Sciatic nerve (tissue), 2 donors: ENCODE data around the gene MMEL1. TPM values are rescaled to one million over a fixed set of nuclear protein-coding genes. Genes with fewer than 3 reads are reported as not detected.
A peak's percentile ranks its signal among the peaks of the same experiment; 100 is the strongest.

Experiments used
- ATAC-seq: fragments of 200-7000 bp; cut with Tn5 transposase; one replicate; pipeline ENCODE4 v1.9.1; 2020; ENCODE audit warnings: mild to moderate bottlenecking, moderate library complexity
- DNase-seq: peaks from one replicate; pipeline ENCODE4 v3.0.0-alpha.2; 2020; ENCODE audit warnings: low spot score
- intact Hi-C: fragments of 100-400 bp; cut with DNase I; formaldehyde crosslinking; loops from one replicate; pipeline ENCODE4 v1.14.2; 2022
- total RNA-seq: library from RNA; stranded (reverse); fragmentation: NEBNext Ultra II Directional; extraction: Animal tissue kit (Norgen Biotek cat#: 25700); gene quantifications from one replicate; pipeline ENCODE4 v1.2.1, GENCODE V29; 2021
- donor health status: DM: no; HTN: no; CAD: no.
- donor health status: DM: no; HTN: no; CAD: no.

The MMEL1 gene
- total RNA-seq, 1 donor from 2014 or later, result 1.7 TPM

GRCh38 chr1:2644591-2645101, 11.8 kb upstream of the MMEL1 start:
- intact Hi-C loops, result no loop called here
- DNase-seq, result peak; percentile 52
- ATAC-seq, result no peak

- intact Hi-C loops, result no loop called here
- DNase-seq (peak; percentile 53), ATAC-seq (no peak)
Observed at GRCh38 chr1:2644171-2644570, 11.4 kb upstream of the MMEL1 start.

DNA sequence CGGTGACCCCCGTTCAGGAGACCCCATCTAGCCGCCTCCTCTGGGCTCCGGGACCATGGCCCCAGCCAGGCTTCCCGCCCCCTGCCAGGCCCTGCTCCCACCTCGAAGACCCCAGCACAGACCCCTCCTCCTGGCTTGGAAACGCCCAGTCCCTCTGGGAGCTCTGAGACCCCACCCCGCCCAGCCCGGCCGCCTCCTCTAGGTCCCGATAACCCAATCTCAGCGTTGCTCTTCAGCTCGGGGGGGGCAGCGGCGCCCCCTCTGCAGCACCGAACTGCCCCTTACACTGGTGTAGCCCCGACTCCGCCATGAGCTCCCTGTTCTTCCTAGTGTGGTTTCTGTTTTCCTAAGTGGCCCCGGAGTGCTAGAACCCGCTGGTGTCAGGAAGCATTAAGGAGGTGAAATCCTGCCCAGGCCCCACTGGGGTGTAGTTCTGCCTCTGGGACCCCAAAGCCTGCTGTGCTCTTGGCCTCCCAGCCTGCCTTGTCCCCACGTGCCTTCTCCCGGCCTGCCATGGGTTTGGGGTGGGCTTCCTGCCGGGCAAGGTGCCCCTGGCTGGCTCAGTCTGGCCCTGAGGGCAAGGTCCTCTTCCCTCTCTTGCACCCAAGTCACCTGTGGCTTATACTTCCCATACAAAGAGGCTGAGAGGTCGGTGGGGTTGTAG, 10.7 kb upstream of the MMEL1 start:
- DNase-seq, result peak; percentile 53
- intact Hi-C loops, result no loop called here

DNA sequence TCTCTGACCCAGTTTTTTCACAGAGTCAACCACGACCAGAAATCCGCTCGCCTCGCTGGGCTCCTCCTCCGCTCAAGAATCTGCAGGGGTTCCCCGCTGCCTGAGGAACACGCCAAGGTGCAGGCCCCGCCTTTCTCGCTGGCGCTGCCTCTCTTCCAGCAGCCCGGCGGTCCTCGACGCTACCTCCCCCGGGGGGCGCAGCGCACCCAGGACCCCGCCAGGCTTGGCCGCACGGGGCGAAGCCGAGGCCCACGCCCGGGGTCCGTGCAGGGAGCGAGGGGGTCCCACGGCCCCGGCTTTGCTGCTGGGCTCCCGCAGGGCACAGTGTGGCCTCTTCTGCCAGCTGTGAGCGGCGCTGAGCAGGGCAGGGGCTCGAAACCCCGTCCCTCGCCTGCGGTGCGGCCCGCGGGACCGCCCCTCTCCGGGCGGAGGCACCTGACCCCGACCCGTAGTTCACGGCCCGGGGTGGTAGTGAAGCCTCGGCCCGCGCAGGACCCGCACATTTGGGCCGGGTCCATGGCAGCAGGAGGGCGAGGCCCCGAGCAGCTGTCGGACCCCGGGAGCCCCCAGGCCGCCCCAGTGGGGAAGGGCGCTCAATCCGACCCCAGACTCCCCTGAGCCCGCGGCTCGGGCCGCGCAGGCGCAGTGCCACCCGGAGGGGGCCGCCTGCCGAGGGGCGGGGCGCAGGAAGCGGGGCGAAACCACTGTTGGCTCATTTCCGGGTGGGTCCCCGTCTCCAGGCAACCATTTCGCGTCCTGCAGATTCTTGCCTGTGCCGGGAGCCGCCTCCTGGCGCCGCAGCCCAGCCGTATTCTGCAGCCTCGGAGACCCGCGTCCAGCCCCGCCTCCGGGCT, 10.0 kb upstream of the MMEL1 start:
- intact Hi-C loops, result no loop called here
- ATAC-seq, result peak; percentile 95
- DNase-seq, result peak; percentile 96

More for the DNA sequence above, 10.7 kb upstream of the MMEL1 start:
- no peak for ATAC-seq

DNA sequence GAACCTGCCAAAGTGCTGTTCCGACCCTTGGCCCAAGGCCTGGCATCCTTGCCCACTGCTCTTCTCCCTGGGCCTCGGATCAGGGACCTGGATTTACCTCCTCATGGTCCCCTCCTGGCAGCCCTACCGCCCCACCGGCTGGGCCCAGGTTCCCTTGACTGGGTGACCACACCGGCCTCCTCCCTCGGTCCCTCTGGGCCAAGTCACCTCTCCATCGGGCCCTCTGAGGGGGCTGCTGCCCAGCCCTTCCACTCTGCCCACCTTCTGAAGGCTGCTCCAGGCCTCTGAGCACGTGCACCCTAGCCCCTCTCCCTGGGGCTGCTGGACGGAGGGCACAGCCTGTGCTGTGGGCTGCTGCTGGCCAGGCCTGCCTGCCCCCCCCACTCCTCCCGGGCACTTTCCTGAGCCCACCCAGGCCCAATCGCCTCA, 9.3 kb upstream of the MMEL1 start:
- intact Hi-C loops, result no loop called here
- peak; percentile 12 for ATAC-seq
- no peak for DNase-seq

DNA sequence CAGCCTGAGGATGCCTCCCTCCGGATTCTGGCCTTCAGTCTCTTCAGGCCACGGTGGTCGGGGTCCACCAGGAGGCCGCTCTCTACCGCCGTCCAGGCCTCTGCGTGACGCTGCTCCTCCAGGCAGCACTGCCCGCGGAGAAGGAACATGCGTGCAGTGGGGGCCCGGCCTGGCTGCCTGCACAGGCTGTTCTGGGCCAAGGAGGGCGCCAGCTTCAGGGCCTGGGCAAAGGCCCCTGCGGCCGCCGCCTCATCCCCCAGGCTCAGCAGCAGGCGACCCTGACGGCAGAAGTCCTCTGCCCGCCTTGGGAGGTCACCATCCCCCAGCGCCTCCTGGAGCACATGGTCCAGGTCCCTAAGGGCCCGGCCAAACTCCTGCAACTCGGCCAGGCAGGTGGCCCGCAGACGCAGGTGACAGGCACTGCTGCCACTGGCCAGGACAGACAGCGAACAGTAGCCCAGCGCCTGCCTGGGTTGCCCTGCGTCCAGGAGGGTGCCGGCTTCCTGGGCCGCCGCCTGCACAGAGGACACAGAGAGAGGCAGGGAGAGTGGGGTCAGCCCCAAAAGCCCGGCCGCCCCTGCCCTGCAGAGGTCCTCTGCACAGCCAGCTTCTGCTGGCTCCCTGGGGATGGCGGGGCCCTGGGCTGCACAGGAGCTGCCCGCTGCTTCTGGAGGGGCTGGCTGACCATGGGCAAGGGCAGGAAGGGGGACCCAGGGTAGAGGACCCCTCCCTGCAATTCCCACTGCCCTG, 8.7 kb upstream of the MMEL1 start:
- intact Hi-C loops, result no loop called here
- ATAC-seq (no peak), DNase-seq (peak; percentile 54)

GRCh38 chr1:2640626-2641025, 7.8 kb upstream of the MMEL1 start:
- DNase-seq, result no peak
- intact Hi-C loops, result no loop called here

DNA sequence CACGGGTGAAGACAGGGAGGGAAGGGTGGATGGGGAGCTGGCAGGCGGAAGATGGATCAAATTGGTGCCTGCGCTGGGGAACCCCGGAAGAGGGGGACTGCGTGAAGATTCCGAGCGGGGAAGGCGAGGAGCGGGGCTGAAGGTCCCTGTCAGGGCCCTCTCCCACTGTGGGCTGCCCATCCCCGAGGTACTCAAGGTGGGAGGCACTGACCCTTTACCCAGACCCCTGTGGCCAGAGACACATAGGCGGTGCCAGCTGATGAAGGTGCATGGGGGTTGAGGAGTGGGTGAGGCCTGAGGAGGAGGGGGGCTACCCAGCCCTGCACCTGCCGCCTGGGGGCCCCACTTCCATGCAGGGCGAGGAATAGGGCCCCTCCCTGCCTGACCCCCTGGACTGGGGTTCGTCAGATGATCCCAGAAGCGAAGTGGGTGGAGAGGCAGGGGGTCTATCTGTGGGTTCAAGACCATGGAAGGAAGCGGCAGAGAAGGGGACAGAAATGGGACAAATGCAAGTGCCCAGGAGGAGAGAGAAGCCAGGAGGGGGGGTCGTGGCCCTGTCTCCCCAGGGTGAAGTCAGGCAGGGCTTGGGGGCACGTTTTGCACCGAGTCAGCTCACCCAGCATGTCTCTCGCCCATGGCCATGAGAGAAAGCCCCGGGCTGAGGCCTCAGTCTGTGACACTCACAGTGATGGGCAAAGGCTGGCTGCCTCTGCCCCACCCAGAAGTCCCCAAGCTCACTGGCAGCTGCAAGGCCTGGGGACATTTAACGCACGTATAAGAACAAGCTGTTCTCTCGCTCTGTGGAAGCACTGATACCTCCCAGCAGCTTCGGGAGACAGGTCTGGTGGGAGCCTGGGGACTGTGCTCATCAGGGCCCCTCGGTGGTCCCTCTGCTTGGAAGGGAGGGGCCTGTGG, 7.0 kb upstream of the MMEL1 start:
- DNase-seq, result peak; percentile 53
- ATAC-seq, result no peak
- intact Hi-C loops, result no loop called here

More at GRCh38 chr1:2640626-2641025, 7.8 kb upstream of the MMEL1 start:
- ATAC-seq, result no peak

DNA sequence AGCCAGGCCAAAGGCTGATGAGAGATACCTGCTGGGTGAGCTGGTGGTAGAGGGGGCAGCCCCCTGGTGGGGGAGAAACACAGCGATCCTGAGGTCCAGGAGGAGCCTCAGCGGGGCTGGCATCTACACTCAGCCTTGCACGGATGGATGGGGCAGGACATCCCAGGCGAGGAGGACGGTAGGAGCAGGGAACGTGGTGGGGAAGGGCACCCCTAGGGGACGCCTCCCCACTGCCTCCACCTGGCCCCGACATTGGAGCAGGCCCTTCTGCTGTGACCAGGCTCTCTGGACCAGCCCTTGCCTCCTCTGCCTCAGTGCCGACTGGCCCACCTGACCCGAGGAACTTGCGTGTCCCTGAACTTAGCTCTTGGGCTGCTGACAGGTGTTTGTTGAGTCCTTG, 6.4 kb upstream of the MMEL1 start:
- no peak for ATAC-seq
- intact Hi-C loops, result no loop called here
- peak; percentile 49 for DNase-seq

GRCh38 chr1:2638466-2639115, 5.8 kb upstream of the MMEL1 start:
- DNase-seq (no peak), ATAC-seq (no peak)
- intact Hi-C loops, result no loop called here

GRCh38 chr1:2637442-2638145, 4.8 kb upstream of the MMEL1 start:
- ATAC-seq (no peak), DNase-seq (no peak)
- intact Hi-C loops, result no loop called here

- DNase-seq, result no peak
- intact Hi-C loops, result no loop called here
- no peak for ATAC-seq
Observed at GRCh38 chr1:2636733-2637132, 3.9 kb upstream of the MMEL1 start.

GRCh38 chr1:2635361-2636010, 2.7 kb upstream of the MMEL1 start:
- no peak for DNase-seq
- no peak for ATAC-seq

GRCh38 chr1:2633936-2634491, 1.2 kb upstream of the MMEL1 start:
- DNase-seq (peak; percentile 42), ATAC-seq (no peak)
- intact Hi-C loops, result no loop called here

More at GRCh38 chr1:2635361-2636010, 2.7 kb upstream of the MMEL1 start:
- intact Hi-C loops, result no loop called here

GRCh38 chr1:2633366-2633935, 635 bp upstream of the MMEL1 start:
- intact Hi-C loops, result no loop called here
- DNase-seq (peak; percentile 49), ATAC-seq (no peak)

GRCh38 chr1:2632051-2632430, 775 bp downstream of the MMEL1 start:
- intact Hi-C loops, result no loop called here
- ATAC-seq, result no peak
- DNase-seq, result no peak
